ENCODE data around the gene EOLA1.
"Not testable (repeated sequence)": the region's sequence is repeated elsewhere in the genome, so short reads cannot be mapped to it uniquely, and the experiment has no call there.

EOLA1 gene

GRCh38 chrX:149504915-149505651, 35.7 kb upstream of the EOLA1 start, which contains the start of gene IDS:
IDS (minus strand) TSS chrX:149505306; CDS start chrX:149505137, 169 bp downstream.
- no peak for FAIRE-seq
- peak; percentile 58 for DNase-seq (ENCODE audit: insufficient read length, low spot score)
- TF ChIP-seq POLR2A (IDR thresholded peaks at IDR 0.05; ENCODE audit: low read depth, low read length), result peak; percentile 59; the same call in 1 of the 2 replicates

- TF ChIP-seq POLR2A (IDR thresholded peaks at IDR 0.05; ENCODE audit: low read depth, low read length), result no peak
- FAIRE-seq, result no peak
- no peak for DNase-seq (ENCODE audit: insufficient read length, low spot score)
Measured at GRCh38 chrX:149505671-149506070, 35.1 kb upstream of the EOLA1 start.

- FAIRE-seq (no peak), DNase-seq (ENCODE audit: insufficient read length, low spot score) (no peak)
- TF ChIP-seq POLR2A (IDR thresholded peaks at IDR 0.05; ENCODE audit: low read depth, low read length), result no peak
Measured at GRCh38 chrX:149506349-149506748, 34.5 kb upstream of the EOLA1 start.

- FAIRE-seq (no peak), DNase-seq (ENCODE audit: insufficient read length, low spot score) (no peak)
- no peak for TF ChIP-seq POLR2A (IDR thresholded peaks at IDR 0.05; ENCODE audit: low read depth, low read length)
Measured at GRCh38 chrX:149508467-149508866, 32.3 kb upstream of the EOLA1 start.

- DNase-seq (ENCODE audit: insufficient read length, low spot score) (no peak), FAIRE-seq (no peak)
- no peak for TF ChIP-seq POLR2A (IDR thresholded peaks at IDR 0.05; ENCODE audit: low read depth, low read length)
Measured at GRCh38 chrX:149510386-149510785, 30.4 kb upstream of the EOLA1 start.

- DNase-seq (ENCODE audit: insufficient read length, low spot score) (no peak), FAIRE-seq (no peak)
- no peak for TF ChIP-seq POLR2A (IDR thresholded peaks at IDR 0.05; ENCODE audit: low read depth, low read length)
Measured at GRCh38 chrX:149511081-149511480, 29.7 kb upstream of the EOLA1 start.

GRCh38 chrX:149512225-149512885, 28.5 kb upstream of the EOLA1 start:
- FAIRE-seq (no peak), DNase-seq (ENCODE audit: insufficient read length, low spot score) (no peak)
- no peak for TF ChIP-seq POLR2A (IDR thresholded peaks at IDR 0.05; ENCODE audit: low read depth, low read length)

GRCh38 chrX:149513825-149514428, 26.9 kb upstream of the EOLA1 start:
- FAIRE-seq (no peak), DNase-seq (ENCODE audit: insufficient read length, low spot score) (no peak)
- TF ChIP-seq POLR2A (IDR thresholded peaks at IDR 0.05; ENCODE audit: low read depth, low read length), result no peak

GRCh38 chrX:149515954-149516602, 24.7 kb upstream of the EOLA1 start:
- FAIRE-seq, result no peak
- TF ChIP-seq POLR2A (IDR thresholded peaks at IDR 0.05; ENCODE audit: low read depth, low read length), result no peak

GRCh38 chrX:149516604-149517003, 24.2 kb upstream of the EOLA1 start:
- no peak for FAIRE-seq
- no peak for DNase-seq (ENCODE audit: insufficient read length, low spot score)
- TF ChIP-seq POLR2A (IDR thresholded peaks at IDR 0.05; ENCODE audit: low read depth, low read length), result no peak

More at GRCh38 chrX:149515954-149516602, 24.7 kb upstream of the EOLA1 start:
- DNase-seq (ENCODE audit: insufficient read length, low spot score), result no peak

GRCh38 chrX:149517308-149517707, 23.5 kb upstream of the EOLA1 start:
- DNase-seq (ENCODE audit: insufficient read length, low spot score), result no peak
- FAIRE-seq, result no peak
- TF ChIP-seq POLR2A (IDR thresholded peaks at IDR 0.05; ENCODE audit: low read depth, low read length), result no peak

- FAIRE-seq, result no peak
- no peak for DNase-seq (ENCODE audit: insufficient read length, low spot score)
- no peak for TF ChIP-seq POLR2A (IDR thresholded peaks at IDR 0.05; ENCODE audit: low read depth, low read length)
Measured at GRCh38 chrX:149518236-149518635, 22.6 kb upstream of the EOLA1 start.

GRCh38 chrX:149520636-149521277, 20.1 kb upstream of the EOLA1 start:
- not testable (repeated sequence) for DNase-seq (ENCODE audit: insufficient read length, low spot score); FAIRE-seq

- DNase-seq (ENCODE audit: insufficient read length, low spot score), result no peak
- FAIRE-seq, result no peak
- TF ChIP-seq POLR2A (IDR thresholded peaks at IDR 0.05; ENCODE audit: low read depth, low read length), result no peak
Measured at GRCh38 chrX:149521438-149521837, 19.4 kb upstream of the EOLA1 start.
